ENCODE measurements around the gene ITFG2.

GRCh38 chr12:2825132-2825531 lies 12.7 kb downstream of the ITFG2 start:
- TF ChIP-seq FOXA1 (IDR thresholded peaks at IDR 0.05; ENCODE audit: borderline replicate concordance) (no peak), THAP12 (CRISPR knock-in tag; IDR thresholded peaks at IDR 0.05) (no peak), ZNF174 (CRISPR knock-in tag; IDR thresholded peaks at IDR 0.05) (no peak), SP1 (CRISPR knock-in tag; IDR thresholded peaks at IDR 0.05) (no peak), NRF1 (conservative IDR thresholded peaks at IDR 0.05 in 1 of 2, IDR thresholded peaks at IDR 0.05 in 1 of 2) (no peak), ZNF274 (IDR thresholded peaks at IDR 0.05; ENCODE audit: borderline replicate concordance, low read depth, low read length) (no peak), RAD21 (CRISPR knock-in tag; conservative IDR thresholded peaks at IDR 0.05 in 1 of 2, IDR thresholded peaks at IDR 0.05 in 1 of 2) (no peak), CEBPZ (IDR thresholded peaks at IDR 0.05; ENCODE audit: borderline replicate concordance, low read depth, low read length) (no peak), HMG20A (CRISPR knock-in tag; conservative IDR thresholded peaks at IDR 0.05) (no peak), KAT2B (IDR thresholded peaks at IDR 0.05; ENCODE audit: low read depth, low read length) (no peak), ZNF3 (CRISPR knock-in tag; IDR thresholded peaks at IDR 0.05) (no peak), NFE2L1 (tag; IDR thresholded peaks at IDR 0.05; ENCODE audit: borderline replicate concordance, low read depth) (no peak), CTCF (IDR thresholded peaks at IDR 0.05 in 2 of 3, conservative IDR thresholded peaks at IDR 0.05 in 1 of 3; ENCODE audit: insufficient read depth in 2 of 3, low read depth in 1 of 3, low read length in 3 of 3) (no peak)

All from K562 (cell line).